ENCODE data around the gene MAP3K13.

DNA sequence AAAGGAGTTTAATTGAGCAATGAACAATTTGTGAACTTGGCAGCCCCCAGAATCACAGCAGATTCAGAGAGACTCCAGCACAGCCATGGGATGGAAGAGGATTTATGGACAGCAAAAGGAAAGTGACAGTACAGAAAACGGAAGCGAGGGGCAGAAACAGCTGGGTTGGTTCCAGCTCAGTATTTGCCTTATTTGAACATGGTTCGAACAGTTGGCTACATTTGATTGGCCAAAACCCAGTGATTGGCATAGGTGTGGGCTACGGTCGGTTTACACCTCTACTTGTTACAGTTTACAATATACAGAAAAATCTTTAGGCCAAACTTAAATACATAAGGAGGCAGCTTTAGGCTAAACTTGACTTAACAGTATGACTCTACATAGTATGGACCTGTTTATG, 9.7 kb upstream of the MAP3K13 start:
- TF ChIP-seq, protein P1, sequence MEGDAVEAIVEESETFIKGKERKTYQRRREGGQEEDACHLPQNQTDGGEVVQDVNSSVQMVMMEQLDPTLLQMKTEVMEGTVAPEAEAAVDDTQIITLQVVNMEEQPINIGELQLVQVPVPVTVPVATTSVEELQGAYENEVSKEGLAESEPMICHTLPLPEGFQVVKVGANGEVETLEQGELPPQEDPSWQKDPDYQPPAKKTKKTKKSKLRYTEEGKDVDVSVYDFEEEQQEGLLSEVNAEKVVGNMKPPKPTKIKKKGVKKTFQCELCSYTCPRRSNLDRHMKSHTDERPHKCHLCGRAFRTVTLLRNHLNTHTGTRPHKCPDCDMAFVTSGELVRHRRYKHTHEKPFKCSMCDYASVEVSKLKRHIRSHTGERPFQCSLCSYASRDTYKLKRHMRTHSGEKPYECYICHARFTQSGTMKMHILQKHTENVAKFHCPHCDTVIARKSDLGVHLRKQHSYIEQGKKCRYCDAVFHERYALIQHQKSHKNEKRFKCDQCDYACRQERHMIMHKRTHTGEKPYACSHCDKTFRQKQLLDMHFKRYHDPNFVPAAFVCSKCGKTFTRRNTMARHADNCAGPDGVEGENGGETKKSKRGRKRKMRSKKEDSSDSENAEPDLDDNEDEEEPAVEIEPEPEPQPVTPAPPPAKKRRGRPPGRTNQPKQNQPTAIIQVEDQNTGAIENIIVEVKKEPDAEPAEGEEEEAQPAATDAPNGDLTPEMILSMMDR (conservative IDR thresholded peaks at IDR 0.05; ENCODE audit: low read depth, low read length): no peak
- TF ChIP-seq EZH2phosphoT487 (IDR thresholded peaks at IDR 0.05; ENCODE audit: borderline replicate concordance, low read length): no peak
- no peak for TF ChIP-seq EZH2 (IDR thresholded peaks at IDR 0.05; ENCODE audit: low read length, unreplicated experiment)
